OCI-LY3 (cell line): Measurements from ENCODE around the gene ARHGEF10L.

ENCODE experiments used
- H2AFZ ChIP-seq: fragments of 200-600, 300-600 bp; shearing (Covaris generic); 2 replicates; pipeline ENCODE4 v1.6.0; 2014; ENCODE audit warnings: antibody characterized with exemption, low read depth, low read length
- H3K27ac ChIP-seq: fragments of 200-600, 300-600 bp; sonication (generic); 2 replicates; pipeline ENCODE4 v1.5.1; 2014; ENCODE audit warnings: mild to moderate bottlenecking, low read length, moderate library complexity, mixed read lengths
- H3K27me3 ChIP-seq: fragments of 200-600, 300-600 bp; sonication (generic); 2 replicates; pipeline ENCODE4 v1.6.1; 2014; ENCODE audit warnings: low read depth, low read length, mixed read lengths
- H3K36me3 ChIP-seq: fragments of 200-600, 300-600 bp; sonication (generic); replicated peaks from 2 replicates; pipeline ENCODE3; 2014; ENCODE audit warnings: low read depth, low read length, mixed read lengths
- H3K4me1 ChIP-seq: fragments of 300-600, 200-600 bp; sonication (generic); 2 replicates; pipeline ENCODE4 v1.6.1; 2014; ENCODE audit warnings: low read length, mixed read lengths
- H3K4me2 ChIP-seq: fragments of 200-600, 300-600 bp; sonication (generic); 2 replicates; pipeline ENCODE4 v1.6.1; 2014; ENCODE audit warnings: low read length, mixed read lengths
- H3K4me3 ChIP-seq: fragments of 300-600, 200-600 bp; sonication (generic); 2 replicates; pipeline ENCODE4 v1.5.1; 2014; ENCODE audit warnings: antibody characterized with exemption, mild to moderate bottlenecking, low read length, moderate library complexity
- H3K79me2 ChIP-seq: fragments of 300-600, 200-600 bp; shearing (Covaris generic); 2 replicates; pipeline ENCODE4 v1.6.1; 2014; ENCODE audit warnings: mild to moderate bottlenecking, low read length, mixed read lengths
- H3K9ac ChIP-seq: fragments of 300-600, 200-600 bp; shearing (Covaris generic); 2 replicates; pipeline ENCODE4 v1.6.0; 2014; ENCODE audit warnings: mild to moderate bottlenecking, low read length, moderate library complexity
- H3K9me3 ChIP-seq: fragments of 200-600, 300-600 bp; shearing (Covaris generic); 2 replicates; pipeline ENCODE4 v1.6.1; 2014; ENCODE audit warnings: low read length, mixed read lengths; ENCODE audit not compliant: insufficient read depth
- H4K20me1 ChIP-seq: fragments of 200-600, 300-600 bp; sonication (generic); 2 replicates; pipeline ENCODE4 v1.6.1; 2016; ENCODE audit warnings: low read length, mixed read lengths; ENCODE audit not compliant: insufficient read depth
- EZH2phosphoT487 ChIP-seq: fragments of 200-600 bp; shearing (Covaris generic); IDR thresholded peaks from 2 replicates; pipeline ENCODE4 v1.6.1; 2018; ENCODE audit warnings: antibody characterized with exemption, mixed run types, low read depth
- TF ChIP-seq, protein P1 (sequence below): fragments of 200-600, 300-600 bp; sonication (generic); IDR thresholded peaks from 2 replicates; pipeline ENCODE4 v1.5.1; 2014; ENCODE audit warnings: antibody characterized with exemption, low read length, low read depth

Gene ARHGEF10L

GRCh38 chr1:17577907-17578297 is 38.4 kb downstream of the ARHGEF10L start:
- Histone ChIP-seq H3K4me3 (no peak overlapping the region), H3K79me2 (0 out of 2 replicates have a peak, but pooled peaks cover 3% of the 10 kb centered on the region), H3K27ac (no peak overlapping the region), H3K4me2 (no peak overlapping the region), H3K9ac (no peak overlapping the region), H3K9me3 (no peaks in the 10 kb centered on the region), H3K27me3 (no peaks in the 10 kb centered on the region), H2AFZ (no peak overlapping the region), H3K36me3 (no peaks in the 10 kb centered on the region), H4K20me1 (no peaks in the 10 kb centered on the region), H3K4me1 (peaks cover 47% of the 10 kb centered on the region)
- TF ChIP-seq, protein P1, sequence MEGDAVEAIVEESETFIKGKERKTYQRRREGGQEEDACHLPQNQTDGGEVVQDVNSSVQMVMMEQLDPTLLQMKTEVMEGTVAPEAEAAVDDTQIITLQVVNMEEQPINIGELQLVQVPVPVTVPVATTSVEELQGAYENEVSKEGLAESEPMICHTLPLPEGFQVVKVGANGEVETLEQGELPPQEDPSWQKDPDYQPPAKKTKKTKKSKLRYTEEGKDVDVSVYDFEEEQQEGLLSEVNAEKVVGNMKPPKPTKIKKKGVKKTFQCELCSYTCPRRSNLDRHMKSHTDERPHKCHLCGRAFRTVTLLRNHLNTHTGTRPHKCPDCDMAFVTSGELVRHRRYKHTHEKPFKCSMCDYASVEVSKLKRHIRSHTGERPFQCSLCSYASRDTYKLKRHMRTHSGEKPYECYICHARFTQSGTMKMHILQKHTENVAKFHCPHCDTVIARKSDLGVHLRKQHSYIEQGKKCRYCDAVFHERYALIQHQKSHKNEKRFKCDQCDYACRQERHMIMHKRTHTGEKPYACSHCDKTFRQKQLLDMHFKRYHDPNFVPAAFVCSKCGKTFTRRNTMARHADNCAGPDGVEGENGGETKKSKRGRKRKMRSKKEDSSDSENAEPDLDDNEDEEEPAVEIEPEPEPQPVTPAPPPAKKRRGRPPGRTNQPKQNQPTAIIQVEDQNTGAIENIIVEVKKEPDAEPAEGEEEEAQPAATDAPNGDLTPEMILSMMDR = no peak
- no peak for TF ChIP-seq EZH2phosphoT487

- Histone ChIP-seq H3K4me1 (peaks cover 45% of the 10 kb centered on the region), H3K9me3 (no peaks in the 10 kb centered on the region), H3K9ac (peak overlapping the region; percentile 84), H3K4me3 (peak overlapping the region; percentile 90), H2AFZ (no peak overlapping the region), H4K20me1 (no peaks in the 10 kb centered on the region), H3K4me2 (peak overlapping the region; percentile 99), H3K36me3 (no peaks in the 10 kb centered on the region), H3K27me3 (no peaks in the 10 kb centered on the region), H3K27ac (peak overlapping the region; percentile 74), H3K79me2 (0 out of 2 replicates have a peak, but pooled peaks cover 3% of the 10 kb centered on the region)
- no peak for TF ChIP-seq EZH2phosphoT487
- TF ChIP-seq, protein P1 = no peak
Observed at GRCh38 chr1:17579951-17580939, 40.7 kb downstream of the ARHGEF10L start.

DNA sequence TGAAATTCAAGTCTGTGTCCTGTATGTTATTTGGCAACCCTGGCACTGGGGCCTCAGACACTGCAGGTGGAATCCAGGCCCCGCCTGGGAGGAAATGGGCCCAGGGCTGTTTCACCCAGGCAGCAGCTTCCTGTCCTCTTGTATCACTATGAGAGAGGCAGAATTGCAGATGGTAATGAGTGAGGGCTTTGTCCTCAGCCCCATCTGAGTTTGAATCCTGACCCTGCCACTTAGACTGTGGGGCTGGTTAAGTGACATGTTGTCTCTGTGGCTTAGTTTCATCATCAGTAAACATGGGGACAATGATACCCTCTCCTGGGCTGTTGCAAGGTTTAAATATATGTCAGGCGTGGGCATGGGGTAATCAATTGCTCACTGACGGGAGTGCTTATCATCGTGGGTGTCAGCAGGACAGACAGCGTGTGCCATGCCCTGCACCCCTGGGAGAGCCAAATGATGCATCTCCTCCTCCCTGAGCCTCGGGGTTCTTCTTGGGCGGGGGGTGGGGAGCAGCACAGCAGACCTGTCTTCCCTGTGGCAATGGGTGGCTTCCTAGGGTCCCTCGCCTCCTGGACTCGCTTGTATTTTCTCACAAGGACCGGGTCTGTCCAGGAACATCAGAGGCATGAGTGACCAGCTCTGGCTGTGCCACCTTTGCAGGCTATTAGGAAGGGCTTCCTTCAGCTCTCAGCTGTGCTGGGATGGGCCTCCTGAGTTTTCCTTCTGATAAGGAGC is 42.1 kb downstream of the ARHGEF10L start:
- Histone ChIP-seq H3K4me3 (peak overlapping the region; percentile 63), H4K20me1 (no peaks in the 10 kb centered on the region), H3K9ac (peak overlapping the region; percentile 55), H3K4me1 (peaks cover 45% of the 10 kb centered on the region), H2AFZ (no peak overlapping the region), H3K27ac (peak overlapping the region; percentile 47), H3K36me3 (no peaks in the 10 kb centered on the region), H3K79me2 (0 out of 2 replicates have a peak, but pooled peaks cover 3% of the 10 kb centered on the region), H3K4me2 (peak overlapping the region; percentile 67), H3K27me3 (no peaks in the 10 kb centered on the region), H3K9me3 (no peaks in the 10 kb centered on the region)
- no peak for TF ChIP-seq EZH2phosphoT487
- TF ChIP-seq, protein P1 = no peak
